ENCODE results near the gene NOBOX.

DNA sequence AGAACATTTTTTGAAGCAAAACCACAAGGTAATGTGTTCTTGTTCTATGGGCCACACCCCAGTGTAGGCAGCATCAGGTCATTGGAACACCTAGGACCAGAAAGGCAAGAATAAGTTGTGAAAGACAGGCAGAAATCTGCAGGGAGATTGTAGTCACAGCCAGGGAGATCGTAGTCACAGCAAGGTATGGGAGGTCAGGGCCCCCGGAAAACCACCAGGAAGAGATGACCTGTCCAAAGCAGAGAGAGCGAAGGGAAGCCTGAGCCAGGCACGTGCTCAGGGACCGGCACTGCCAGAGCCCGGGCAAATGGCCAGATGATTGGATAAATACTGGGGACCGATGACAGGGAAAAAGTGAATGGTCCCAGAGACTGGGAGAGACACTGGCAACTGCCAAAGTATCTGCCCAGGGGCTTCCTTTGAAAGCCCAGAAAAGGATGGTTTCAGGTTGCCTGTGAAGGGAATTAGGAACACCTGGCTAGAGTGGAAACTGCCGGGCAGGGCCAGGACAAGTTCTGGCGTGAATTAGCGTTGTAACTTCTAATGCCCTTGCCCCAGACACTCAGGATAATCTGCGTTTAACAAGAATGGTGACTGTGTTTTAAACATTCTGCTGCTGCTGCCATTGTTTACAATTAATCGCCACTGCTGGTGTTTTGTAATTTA is 3.9 kb upstream of the NOBOX start:
- TF ChIP-seq, protein P1, sequence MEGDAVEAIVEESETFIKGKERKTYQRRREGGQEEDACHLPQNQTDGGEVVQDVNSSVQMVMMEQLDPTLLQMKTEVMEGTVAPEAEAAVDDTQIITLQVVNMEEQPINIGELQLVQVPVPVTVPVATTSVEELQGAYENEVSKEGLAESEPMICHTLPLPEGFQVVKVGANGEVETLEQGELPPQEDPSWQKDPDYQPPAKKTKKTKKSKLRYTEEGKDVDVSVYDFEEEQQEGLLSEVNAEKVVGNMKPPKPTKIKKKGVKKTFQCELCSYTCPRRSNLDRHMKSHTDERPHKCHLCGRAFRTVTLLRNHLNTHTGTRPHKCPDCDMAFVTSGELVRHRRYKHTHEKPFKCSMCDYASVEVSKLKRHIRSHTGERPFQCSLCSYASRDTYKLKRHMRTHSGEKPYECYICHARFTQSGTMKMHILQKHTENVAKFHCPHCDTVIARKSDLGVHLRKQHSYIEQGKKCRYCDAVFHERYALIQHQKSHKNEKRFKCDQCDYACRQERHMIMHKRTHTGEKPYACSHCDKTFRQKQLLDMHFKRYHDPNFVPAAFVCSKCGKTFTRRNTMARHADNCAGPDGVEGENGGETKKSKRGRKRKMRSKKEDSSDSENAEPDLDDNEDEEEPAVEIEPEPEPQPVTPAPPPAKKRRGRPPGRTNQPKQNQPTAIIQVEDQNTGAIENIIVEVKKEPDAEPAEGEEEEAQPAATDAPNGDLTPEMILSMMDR (IDR thresholded peaks at IDR 0.05; ENCODE audit: low read length), result no peak
- TF ChIP-seq EZH2 (IDR thresholded peaks at IDR 0.05; ENCODE audit: borderline replicate concordance, low read length), result no peak
